HG03520 (cell line): ENCODE data around the gene EXOSC10.

ENCODE experiments used
- ATAC-seq: cut with Tn5 transposase; IDR thresholded peaks from one replicate; pipeline ENCODE4 v1.9.1; 2021; ENCODE audit warnings: mild to moderate bottlenecking, moderate library complexity; ENCODE audit not compliant: unreplicated experiment

Gene EXOSC10

DNA sequence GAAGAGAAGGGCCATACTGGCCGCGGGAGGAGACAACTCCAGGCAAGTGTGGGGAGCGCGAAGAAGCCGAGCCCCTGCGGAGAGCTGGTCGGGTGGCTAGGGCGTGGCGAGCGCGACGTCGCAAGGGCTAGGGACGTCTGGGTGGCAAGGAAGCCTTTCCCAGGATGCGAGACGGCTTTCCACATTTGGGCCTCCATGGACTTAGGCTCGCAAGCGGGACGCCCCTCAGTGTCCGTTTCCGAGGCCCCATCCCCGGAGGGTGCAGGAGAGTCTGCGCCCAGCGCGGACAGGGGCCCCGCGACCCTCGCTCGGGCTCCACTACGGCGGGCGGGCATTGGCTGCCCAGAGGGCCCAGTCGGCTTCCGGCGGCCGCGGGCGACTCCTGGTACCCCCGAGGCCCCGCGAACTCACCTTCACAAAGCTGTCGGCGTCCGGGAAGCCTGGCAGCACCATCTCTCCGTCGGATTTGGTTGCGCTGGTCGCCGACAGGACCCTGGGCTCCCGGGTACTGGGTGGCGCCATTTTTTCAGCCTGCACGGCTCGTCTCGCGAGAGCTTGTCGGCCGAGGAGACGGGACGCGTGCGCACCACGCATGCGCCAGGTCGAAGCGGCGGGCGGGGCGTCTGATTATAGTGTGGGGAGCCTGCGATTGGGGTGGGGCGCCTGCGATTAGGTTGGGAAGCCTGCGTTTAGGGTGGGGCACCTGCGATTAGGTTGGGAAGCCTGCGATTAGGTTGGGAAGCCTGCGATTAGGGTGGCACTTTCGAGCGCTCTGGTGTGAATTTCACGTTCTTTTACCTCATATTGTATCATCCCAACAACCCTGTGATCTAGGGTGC is at the start of gene EXOSC10:
TSS of gene EXOSC10 (minus strand) at position 560 of the 839 bp plus-strand sequence. CDS start at position 522, 38 bp downstream.
- peak; percentile 95 for ATAC-seq

DNA sequence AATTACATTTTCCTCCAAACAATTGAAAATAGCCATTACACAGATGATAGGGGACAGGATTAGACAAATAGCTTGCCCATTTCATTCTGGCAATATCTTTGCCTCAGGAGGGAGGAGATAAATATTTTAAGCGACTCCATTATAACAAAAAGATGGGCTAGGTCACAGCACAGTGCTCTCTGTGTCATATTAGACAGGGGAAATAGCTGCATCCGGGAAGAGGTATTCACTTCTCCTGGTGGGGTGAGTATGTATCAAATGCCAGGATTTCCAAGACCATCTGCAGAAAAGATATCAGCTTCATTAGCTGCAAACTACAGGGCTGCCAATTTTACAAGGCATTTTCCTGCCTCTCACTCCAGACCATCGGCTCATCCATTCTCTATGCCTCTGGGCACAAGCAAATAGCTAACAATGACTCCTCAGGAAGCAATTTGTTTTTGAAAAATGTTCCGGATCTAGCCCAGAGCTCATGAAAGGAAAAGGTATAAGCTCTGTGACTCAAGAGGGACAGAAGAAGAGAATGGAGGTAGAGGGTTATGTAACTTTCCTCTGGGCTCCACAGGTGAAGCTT is 47.6 kb upstream of the EXOSC10 start:
- no peak for ATAC-seq

DNA sequence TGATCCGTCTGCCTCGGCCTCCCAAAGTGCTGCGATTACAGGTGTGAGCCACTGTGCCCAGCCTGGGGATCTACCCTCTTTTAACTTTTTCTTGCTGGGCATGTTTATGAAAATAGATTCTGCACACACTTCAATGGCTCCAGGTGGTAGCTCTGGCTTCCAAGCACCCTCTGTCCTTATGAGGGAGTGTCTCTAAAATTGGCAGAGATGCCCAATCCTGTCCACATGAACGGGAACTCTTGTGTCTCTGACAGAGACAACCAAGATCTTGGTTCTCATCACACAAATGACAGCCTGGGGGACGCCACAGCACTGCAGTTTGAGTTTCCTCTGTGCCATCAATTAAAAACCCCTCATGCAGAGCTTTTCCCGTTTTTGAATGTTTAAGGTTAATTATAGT is 46.1 kb upstream of the EXOSC10 start:
- ATAC-seq, result no peak

DNA sequence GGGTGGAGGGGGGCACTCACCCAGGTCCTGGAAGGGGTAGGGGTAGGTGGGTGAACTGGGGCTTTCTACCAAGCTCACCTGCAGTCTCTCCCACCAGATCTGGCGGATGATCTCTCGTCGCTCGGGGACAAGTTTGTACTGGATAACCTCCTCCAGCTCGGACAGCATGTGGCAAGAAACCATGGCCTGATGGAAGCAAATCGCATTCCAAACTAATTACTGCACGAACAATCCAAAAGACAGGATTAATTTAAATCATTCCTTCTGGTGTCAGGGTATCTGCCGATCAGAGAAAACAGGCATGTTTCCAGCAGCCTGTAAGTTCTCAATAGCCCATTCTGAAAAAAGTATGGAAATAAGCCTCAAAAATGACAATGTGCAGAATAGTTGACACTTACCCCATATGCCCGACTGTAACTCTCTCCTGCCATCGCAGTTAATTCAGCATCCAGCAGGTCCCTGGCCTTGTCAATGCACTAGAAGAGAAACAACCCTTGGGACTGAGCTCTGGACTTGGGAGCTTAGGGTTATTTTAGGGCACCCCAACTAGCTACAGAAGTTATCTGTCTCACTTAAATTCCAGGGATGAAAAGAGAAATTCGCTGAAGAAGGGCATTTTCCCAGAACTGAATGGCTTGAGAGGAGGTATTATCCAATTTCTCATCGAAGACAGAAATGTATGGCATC is 45.0 kb upstream of the EXOSC10 start:
- no peak for ATAC-seq

GRCh38 chr1:11143907-11144306 is 44.2 kb upstream of the EXOSC10 start:
- no peak for ATAC-seq

DNA sequence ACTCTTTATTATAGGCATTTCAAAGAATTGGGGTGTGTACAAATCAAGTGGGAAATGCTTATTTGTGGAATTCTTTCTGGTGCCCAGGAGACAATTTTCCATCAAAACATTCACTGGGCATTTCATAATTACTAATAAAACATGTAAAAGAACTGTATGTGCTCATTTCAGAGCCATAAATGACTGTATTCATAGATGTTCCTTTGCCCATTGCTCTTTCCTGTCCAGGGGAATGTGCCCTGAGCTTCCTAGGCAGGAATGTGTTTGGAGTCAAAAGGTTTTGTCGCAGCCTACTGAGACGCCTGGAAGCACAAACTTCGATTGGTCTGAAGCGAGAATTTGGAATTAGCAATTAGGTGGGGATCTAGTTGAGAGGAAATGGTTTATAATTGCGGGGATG is 43.7 kb upstream of the EXOSC10 start:
- no peak for ATAC-seq

GRCh38 chr1:11142618-11143391 is 43.1 kb upstream of the EXOSC10 start:
- ATAC-seq, result no peak

- no peak for ATAC-seq
Measured at GRCh38 chr1:11138952-11139351, 39.3 kb upstream of the EXOSC10 start.

DNA sequence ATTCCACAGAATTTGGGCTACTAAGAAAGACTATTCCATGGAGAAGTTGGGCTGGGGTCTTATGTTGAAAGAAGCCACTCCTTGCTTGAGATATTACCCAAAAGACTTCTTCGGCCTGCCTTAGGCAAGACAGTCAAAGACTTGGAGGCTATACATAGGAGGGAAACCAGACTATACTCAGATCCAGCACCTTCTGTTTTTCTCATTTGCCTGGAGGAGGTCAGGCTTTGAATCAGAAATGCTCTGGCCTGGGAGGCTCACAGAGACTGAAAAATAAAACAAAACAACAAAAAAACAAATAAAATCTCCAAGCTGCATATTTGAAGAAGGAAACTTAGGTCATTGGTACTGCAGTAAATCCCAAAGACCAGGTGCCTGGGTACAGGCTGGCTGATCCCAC is 38.4 kb upstream of the EXOSC10 start:
- no peak for ATAC-seq

DNA sequence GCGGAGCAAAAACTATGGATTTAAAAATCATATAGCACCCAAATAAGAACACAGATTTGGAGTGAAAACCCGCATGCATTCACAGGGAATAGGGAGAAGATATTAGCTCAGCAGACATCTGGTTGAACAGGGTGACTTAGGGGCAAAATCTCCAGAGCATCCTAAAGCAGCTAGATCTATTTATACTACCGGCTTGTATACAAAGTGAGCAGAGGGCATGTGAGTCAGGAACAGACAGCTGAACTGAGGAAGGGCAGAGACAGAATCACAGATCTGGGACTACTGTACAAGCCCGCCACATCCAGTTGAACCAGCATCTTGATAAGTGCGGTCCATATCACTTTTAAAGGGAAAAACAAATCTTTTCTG is 35.2 kb upstream of the EXOSC10 start:
- ATAC-seq, result no peak

DNA sequence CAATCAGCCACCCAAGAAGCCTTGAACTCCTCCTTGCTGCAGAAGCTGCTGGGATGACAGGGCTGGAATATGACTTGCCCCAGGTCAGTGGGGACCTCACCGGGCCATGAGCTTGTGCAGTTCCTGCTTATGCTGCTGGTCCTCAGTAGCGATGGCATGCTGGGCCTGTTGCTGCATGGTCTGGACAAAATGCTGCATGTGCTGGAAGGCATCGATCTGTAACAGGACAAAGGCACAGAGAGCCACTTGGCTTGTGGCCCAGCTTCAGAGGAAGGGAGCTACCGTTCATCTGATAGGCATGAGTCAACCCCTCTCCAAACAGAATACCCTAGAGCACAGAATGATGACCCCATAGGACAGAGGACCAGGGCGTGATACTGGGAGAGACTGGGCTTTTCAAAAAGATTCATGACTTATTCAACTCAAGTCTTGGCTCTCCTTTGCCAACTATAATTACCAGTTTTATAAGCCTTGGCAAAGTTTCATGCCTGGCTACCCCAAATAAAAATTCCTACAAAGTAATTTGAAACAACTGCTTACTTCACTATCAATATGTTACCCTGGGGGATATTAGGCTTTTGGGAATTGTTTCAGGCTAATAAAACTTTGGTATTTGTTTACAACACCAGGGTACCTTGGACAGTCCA is 34.7 kb upstream of the EXOSC10 start:
- no peak for ATAC-seq

DNA sequence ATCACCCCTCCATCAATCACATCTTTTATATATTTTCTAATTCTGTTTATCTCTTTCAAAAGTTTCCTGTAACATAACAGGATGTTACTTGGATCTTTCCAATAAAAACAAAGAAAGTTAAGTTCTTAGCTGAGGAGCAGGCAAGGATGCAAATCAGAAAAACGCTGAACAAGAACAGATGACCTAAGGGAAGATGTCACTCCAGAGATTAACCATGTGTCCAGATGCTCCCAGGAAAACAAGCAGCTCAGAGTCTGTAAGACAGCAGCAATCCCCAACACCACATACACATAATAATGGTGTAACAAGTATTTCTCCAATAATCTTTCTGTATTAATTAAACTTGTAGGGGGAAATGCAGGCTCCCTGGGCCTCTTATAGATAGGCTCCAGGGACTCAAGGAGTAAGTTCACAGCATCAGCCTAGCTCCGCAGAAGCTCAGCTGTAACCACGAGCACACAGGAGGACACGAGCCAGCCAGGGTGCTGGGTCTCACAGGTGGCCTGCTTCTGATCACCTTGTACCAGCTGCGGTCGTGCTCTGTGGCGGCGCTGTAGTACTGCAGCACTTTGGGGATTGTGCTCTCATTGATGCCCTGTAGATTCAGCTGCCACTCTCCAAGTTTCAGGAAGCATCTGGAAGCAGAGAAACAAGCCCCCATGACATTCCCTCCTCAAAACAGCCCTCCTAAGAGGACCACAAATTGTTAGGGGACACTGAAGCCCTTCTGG is 33.1 kb upstream of the EXOSC10 start:
- ATAC-seq, result no peak

GRCh38 chr1:11131816-11132215 is 32.1 kb upstream of the EXOSC10 start:
- ATAC-seq, result no peak

DNA sequence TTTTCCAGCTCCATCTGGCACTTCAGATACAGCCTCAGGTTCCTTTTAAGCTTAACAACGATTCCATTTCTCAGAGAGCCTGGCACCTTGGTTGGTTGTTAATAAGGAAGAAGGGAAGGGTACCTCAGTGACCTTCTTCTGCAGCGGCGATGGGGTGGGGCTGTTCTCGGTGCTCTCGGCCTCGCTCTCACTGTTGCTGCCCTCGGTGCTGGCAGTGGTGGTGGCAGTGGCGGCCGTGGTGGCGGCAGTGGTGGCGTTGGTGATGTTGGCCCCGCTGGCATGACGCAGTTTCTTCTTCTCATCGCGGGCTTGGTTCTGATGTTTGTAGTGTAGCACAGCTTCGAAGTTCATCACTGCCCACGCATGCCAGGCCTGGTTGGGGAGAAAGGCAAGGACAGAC is 30.7 kb upstream of the EXOSC10 start:
- ATAC-seq, result no peak

DNA sequence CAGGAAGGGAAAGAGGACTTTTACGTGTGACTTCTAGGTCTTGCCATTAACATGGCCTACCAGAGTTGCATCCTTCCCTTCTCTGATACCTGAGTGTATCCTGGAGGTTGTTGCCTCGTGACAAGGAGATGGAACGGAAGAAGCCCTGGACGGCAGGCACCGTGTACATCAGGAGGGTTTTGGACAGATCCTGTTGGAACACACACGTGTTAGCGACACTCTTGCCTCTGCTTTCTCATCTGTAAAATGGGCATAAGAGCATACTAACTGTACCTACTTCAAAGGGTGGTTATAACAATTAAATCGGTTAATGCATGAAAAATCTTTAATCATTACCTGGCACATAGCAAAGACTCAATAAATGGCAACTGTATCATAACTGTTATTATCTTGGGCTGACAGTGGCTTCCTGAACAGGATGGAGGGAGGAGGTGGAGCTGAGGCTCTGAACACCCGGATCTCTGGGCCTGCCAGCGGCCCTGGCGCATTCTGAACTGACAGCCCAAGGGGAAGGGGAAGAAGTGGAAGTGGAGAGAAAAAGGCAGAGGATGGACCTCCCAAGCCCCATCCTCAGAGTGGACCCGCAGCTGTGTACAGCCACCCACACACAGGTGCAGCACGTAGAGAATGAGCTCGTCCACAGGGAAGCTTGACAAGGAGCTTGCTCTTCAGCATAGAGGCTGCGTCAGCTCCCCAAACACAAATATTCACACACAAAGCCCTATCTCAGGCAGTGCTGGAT is 30.2 kb upstream of the EXOSC10 start:
- no peak for ATAC-seq

- no peak for ATAC-seq
Measured at GRCh38 chr1:11126569-11126968, 26.9 kb upstream of the EXOSC10 start.

DNA sequence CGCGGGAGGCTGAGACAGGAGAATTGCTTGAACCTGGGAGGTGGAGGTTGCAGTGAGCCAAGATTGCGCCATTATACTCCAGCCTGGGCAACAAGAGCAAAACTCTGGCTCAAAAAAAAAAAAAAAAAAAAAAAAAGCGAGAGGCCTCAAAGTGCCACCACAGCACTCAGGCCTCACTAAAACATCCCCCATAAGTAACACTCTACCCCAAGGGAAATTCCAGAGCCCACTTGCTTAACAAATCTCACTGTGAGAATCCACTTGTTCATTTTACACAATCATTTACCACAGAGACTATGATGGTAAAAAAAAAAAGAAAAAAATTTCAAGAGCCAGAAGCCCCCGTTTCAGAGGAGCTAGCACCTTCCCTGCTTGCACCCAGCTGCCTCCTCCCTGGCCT is 26.3 kb upstream of the EXOSC10 start:
- no peak for ATAC-seq

- no peak for ATAC-seq
Measured at GRCh38 chr1:11124965-11125364, 25.3 kb upstream of the EXOSC10 start.

GRCh38 chr1:11116318-11116717 is 16.6 kb upstream of the EXOSC10 start:
- no peak for ATAC-seq
